Common myeloid progenitor, CD34-positive (primary cell): ENCODE data around the gene PDCL3.

Experiments
- CTCF ChIA-PET: fragments of 350-600 bp; sonication (Branson Sonifier 250); formaldehyde crosslinking; loops from one replicate; lab custom pipeline; 2021; ENCODE audit warnings: antibody characterized with exemption; lab: Charles Lee
- POLR2A ChIA-PET: fragments of 350-600 bp; sonication (Branson Sonifier 250); formaldehyde crosslinking; loops from one replicate; lab custom pipeline; 2021; ENCODE audit warnings: antibody characterized with exemption; lab: Charles Lee
- DNase-seq, 3 donors: peaks; one replicate each; pipeline versions ENCODE4 v3.0.0 to v3.0.0-alpha.2; 2013
- H3K27ac ChIP-seq, 2 experiments: 1 replicate in 1 of 2; 2 replicates in 1 of 2; pipeline ENCODE4 v1.7.0; 2013; ENCODE audit warnings: inconsistent platforms in 2 of 2, low read length in 2 of 2, mild to moderate bottlenecking in 2 of 2, low read depth in 1 of 2, moderate library complexity in 1 of 2; ENCODE audit not compliant: severe bottlenecking in 2 of 2, insufficient read depth in 1 of 2, poor library complexity in 1 of 2
- H3K27me3 ChIP-seq, 5 experiments: replicated peaks in 2 of 5; 1 replicate in 3 of 5; 2 replicates in 2 of 5; pipeline versions ENCODE4 v1.6.1 to v1.7.0; 2013; ENCODE audit warnings: low read length in 4 of 5, mild to moderate bottlenecking in 2 of 5, moderate library complexity in 2 of 5, inconsistent platforms in 1 of 5; ENCODE audit not compliant: insufficient read depth in 5 of 5, control insufficient read depth in 4 of 5
- H3K36me3 ChIP-seq, 4 experiments: 1 replicate in 2 of 4; 2 replicates in 2 of 4; pipeline versions ENCODE4 v1.6.1 to v1.7.0; 2013; ENCODE audit warnings: low read length in 3 of 4, control low read depth in 1 of 4, mild to moderate bottlenecking in 1 of 4; ENCODE audit not compliant: control insufficient read depth in 4 of 4, insufficient read depth in 4 of 4
- H3K4me1 ChIP-seq, 4 experiments: 1 replicate in 3 of 4; 2 replicates in 1 of 4; pipeline versions ENCODE4 v1.6.1 to v1.7.1; 2013; ENCODE audit warnings: low read length in 3 of 4, mild to moderate bottlenecking in 3 of 4, control low read depth in 1 of 4, inconsistent platforms in 1 of 4, moderate library complexity in 1 of 4; ENCODE audit not compliant: control insufficient read depth in 4 of 4, insufficient read depth in 4 of 4; ENCODE audit errors: control extremely low read depth in 1 of 4
- H3K4me3 ChIP-seq, 7 experiments: 1 replicate in 4 of 7; 2 replicates in 3 of 7; pipeline versions ENCODE4 v1.5.1 to v1.7.0; 2013; ENCODE audit warnings: mild to moderate bottlenecking in 7 of 7, low read length in 6 of 7, moderate library complexity in 6 of 7, inconsistent platforms in 2 of 7, low read depth in 2 of 7, control low read depth in 1 of 7; ENCODE audit not compliant: insufficient read depth in 4 of 7, control insufficient read depth in 1 of 7; ENCODE audit errors: extremely low read depth in 1 of 7
- H3K9me3 ChIP-seq, 5 experiments: 1 replicate in 4 of 5; 2 replicates in 1 of 5; pipeline versions ENCODE4 v1.6.1 to v1.7.1; 2013; ENCODE audit warnings: low read length in 4 of 5, mild to moderate bottlenecking in 2 of 5, inconsistent platforms in 1 of 5, low read depth in 1 of 5, moderate library complexity in 1 of 5; ENCODE audit not compliant: control insufficient read depth in 4 of 5, insufficient read depth in 2 of 5; ENCODE audit errors: control extremely low read depth in 1 of 5
- WGBS: methylation state at CpG from one replicate; pipeline ENCODE4 v1.1.5; 2013; ENCODE audit not compliant: insufficient coverage; 5-methylcytosine and 5-hydroxymethylcytosine counted together

The PDCL3 gene

DNA sequence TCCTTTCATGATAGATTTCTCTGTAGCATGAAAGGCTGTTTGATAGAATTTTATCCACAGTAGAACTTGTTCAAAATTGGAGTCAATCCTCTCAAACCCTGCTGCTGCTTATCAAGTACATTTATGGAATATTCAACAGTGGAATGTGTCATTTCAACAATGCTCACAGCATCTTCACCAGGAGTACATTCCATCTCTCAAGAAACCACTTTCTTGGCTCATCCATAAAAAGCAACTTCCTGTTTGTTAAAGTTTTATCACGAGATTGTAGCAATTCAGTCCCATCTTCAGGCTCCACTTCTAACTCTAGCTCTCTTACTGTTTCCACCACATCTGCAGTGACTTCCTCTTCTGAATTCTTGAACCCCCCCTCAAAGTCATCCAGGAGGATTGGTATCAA lies 29.4 kb downstream of the PDCL3 start:
- Histone ChIP-seq H3K27me3 (no peaks in the 10 kb centered on the region), H3K4me1 (no peaks in the 10 kb centered on the region), H3K27ac (no peak overlapping the region), H3K9me3 (no peaks in the 10 kb centered on the region), H3K36me3 (no peaks in the 10 kb centered on the region), H3K4me3 (no peak overlapping the region)
- 33% methylated on average over 1 of the region's 1 CpG for WGBS
- ChIA-PET POLR2A (no interaction called here), CTCF (interaction anchor here (0.7 to 4.0 kb wide), 2 partner anchors 19 to 393 kb away, joined by 3 to 13 read pairs; no protein-coding TSS in a partner anchor)
- DNase-seq: no peak

DNA sequence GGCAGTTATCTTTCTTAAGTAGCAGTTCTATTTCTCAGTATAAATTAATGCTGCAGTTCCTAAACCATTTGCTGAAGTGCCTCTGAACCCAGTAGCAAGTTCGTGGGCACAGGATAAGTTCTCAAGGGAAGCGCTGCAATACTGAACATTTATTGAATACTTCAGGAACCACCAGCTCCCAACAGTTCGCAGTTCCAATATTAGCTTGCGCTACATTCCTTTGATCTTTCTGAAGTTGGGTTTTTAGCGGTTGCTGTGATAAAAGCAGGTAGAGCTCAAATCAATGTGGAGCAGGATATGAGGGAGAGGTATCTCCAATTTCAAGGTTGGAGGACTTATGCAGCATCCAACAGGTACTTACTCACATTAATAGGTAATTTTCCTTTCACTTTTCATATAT lies 33.7 kb downstream of the PDCL3 start:
- CTCF ChIA-PET: interaction anchor here (1.3 to 5.3 kb wide), 3 partner anchors 11 to 14 kb away, joined by 3 to 39 read pairs (median 26); no protein-coding TSS in a partner anchor
- Histone ChIP-seq H3K4me1 (no peaks in the 10 kb centered on the region), H3K27me3 (no peaks in the 10 kb centered on the region), H3K36me3 (no peaks in the 10 kb centered on the region), H3K27ac (no peak overlapping the region), H3K4me3 (no peak overlapping the region), H3K9me3 (no peaks in the 10 kb centered on the region)
- POLR2A ChIA-PET: interaction anchor here (0.6 kb wide), 1 partner anchor 1159 kb away, joined by 3 read pairs; no protein-coding TSS in a partner anchor
- 97% methylated on average over 4 of the region's 5 CpGs for WGBS
- DNase-seq: no peak

DNA sequence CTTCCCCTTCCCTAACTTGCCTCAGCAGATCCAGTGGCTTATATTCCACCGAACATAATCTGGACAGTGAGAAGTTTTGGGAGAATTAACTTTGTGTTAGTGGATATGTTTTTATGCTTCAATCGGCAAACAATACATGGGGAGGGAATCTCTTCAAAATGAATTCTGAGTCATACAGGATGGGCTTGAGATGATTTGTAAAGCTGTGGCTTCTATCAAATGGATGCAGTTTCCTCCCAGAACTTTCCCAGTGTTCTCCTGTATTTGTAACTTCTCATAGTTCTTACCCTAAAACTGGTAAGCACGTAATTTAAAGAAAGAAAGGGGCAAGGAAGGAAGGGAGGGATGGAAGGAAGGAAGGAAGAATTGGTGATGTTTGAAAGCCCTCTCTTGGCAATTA lies 36.8 kb downstream of the PDCL3 start:
- Histone ChIP-seq H3K27me3 (no peaks in the 10 kb centered on the region), H3K27ac (no peak overlapping the region), H3K4me3 (no peak overlapping the region), H3K36me3 (no peaks in the 10 kb centered on the region), H3K9me3 (no peaks in the 10 kb centered on the region), H3K4me1 (peaks cover 0 to 2% (median 0%) of the 10 kb centered on the region in 4 experiments)
- DNase-seq: no peak
- ChIA-PET POLR2A (no interaction called here), CTCF (interaction anchor here (5.2 kb wide), 1 partner anchor 10 kb away, joined by 26 read pairs; no protein-coding TSS in a partner anchor)
- WGBS: 82% methylated on average over 2 of the region's 3 CpGs

DNA sequence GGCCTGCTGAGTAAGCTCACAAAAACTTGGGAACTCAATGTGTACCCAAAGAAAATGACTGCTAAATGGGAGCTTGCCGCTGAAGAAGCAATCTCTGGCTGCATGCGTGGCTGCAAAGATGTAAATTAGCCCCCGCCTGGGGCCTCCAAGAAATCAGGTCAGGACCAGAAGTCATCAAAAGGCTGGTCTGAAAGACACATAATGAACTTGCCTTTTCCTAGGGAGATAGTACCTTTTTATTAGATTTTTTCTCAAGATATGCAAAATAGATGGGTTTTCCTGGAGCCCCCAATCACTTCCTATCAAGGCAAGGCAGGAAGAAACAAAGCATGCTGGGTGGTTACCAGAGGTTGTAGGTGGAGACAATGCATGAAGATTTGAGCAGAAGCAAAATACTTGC lies 38.9 kb downstream of the PDCL3 start:
- 88% methylated on average over 3 of the region's 3 CpGs for WGBS
- no peak for DNase-seq
- Histone ChIP-seq H3K4me1 (peaks cover 0 to 2% (median 0%) of the 10 kb centered on the region in 4 experiments), H3K27ac (no peak overlapping the region), H3K36me3 (no peaks in the 10 kb centered on the region), H3K4me3 (no peak overlapping the region), H3K27me3 (no peaks in the 10 kb centered on the region), H3K9me3 (no peaks in the 10 kb centered on the region)
- POLR2A ChIA-PET: no interaction called here
- CTCF ChIA-PET: no interaction called here

- CTCF ChIA-PET: interaction anchor here (0.9 to 1.1 kb wide), 2 partner anchors 9 to 384 kb away, joined by 3 to 4 read pairs; no protein-coding TSS in a partner anchor
- no peaks in the 10 kb centered on the region for H3K27me3 ChIP-seq
- no peaks in the 10 kb centered on the region for H3K9me3 ChIP-seq
- H3K27ac ChIP-seq: no peak overlapping the region
- WGBS: 98% methylated on average over 5 of the region's 7 CpGs
- no peaks in the 10 kb centered on the region for H3K36me3 ChIP-seq
- peaks cover 0 to 2% (median 0%) of the 10 kb centered on the region in 4 experiments for H3K4me1 ChIP-seq
- POLR2A ChIA-PET: no interaction called here
- no peak for DNase-seq
- H3K4me3 ChIP-seq: no peak overlapping the region
These were observed 40.6 kb downstream of the PDCL3 start for GRCh38 chr2:100603414-100603813.

- H3K4me1 ChIP-seq: peaks cover 0 to 2% (median 0%) of the 10 kb centered on the region in 4 experiments
- no peaks in the 10 kb centered on the region for H3K36me3 ChIP-seq
- ChIA-PET POLR2A (no interaction called here), CTCF (interaction anchor here (0.9 to 1.2 kb wide), 3 partner anchors 9 to 383 kb away, joined by 3 to 4 read pairs (median 3); no protein-coding TSS in a partner anchor)
- no peak overlapping the region for H3K27ac ChIP-seq
- no peak for DNase-seq
- H3K4me3 ChIP-seq: no peak overlapping the region
- H3K27me3 ChIP-seq: no peaks in the 10 kb centered on the region
- WGBS: 97% methylated on average over 9 of the region's 10 CpGs
- H3K9me3 ChIP-seq: no peaks in the 10 kb centered on the region
These were observed 41.3 kb downstream of the PDCL3 start for GRCh38 chr2:100603948-100604633.

DNA sequence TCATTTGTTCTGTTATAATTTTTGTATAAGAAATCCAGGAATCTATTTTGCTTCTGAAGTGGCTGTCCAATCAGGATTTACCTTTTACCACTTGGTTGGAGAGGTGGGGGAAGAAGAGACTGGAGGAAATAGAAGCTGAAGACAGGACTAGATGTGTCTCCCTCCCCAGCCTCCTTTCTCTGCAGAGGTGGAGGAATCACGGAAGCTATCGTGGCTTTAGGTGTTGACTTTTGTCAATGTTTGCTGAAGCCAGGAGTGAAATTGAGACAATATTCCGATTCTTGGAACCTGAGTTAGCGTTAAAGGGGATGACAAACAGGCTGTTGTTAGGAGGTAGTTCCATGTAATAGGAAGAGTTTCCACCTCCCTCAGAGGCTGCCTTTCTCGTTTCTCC lies 43.5 kb downstream of the PDCL3 start:
- Histone ChIP-seq H3K4me3 (no peak overlapping the region), H3K27ac (no peak overlapping the region), H3K36me3 (no peaks in the 10 kb centered on the region), H3K4me1 (peaks cover 0 to 2% (median 0%) of the 10 kb centered on the region in 4 experiments), H3K9me3 (no peaks in the 10 kb centered on the region), H3K27me3 (no peaks in the 10 kb centered on the region)
- ChIA-PET CTCF (interaction anchor here (1.3 to 2.5 kb wide), 3 partner anchors 12 to 381 kb away, joined by 3 to 9 read pairs (median 6); no protein-coding TSS in a partner anchor), POLR2A (no interaction called here)
- DNase-seq: no peak
- WGBS: 81% methylated on average over 3 of the region's 5 CpGs
